ENCODE data around the gene ADGRL3. TPM values are rescaled to one million over a fixed set of nuclear protein-coding genes. Genes with fewer than 3 reads are reported as not detected.

ADGRL3 gene
- total RNA-seq, 1 experiment from 2014 or later = 1.8 TPM

GRCh38 chr4:61275241-61275640 is 75.1 kb downstream of the ADGRL3 start:
- DNase-seq (ENCODE audit: extremely low read depth, low read depth) = no peak

GRCh38 chr4:61276029-61276428 is 75.9 kb downstream of the ADGRL3 start:
- DNase-seq (ENCODE audit: extremely low read depth, low read depth) = no peak

GRCh38 chr4:61277785-61278760 is 77.9 kb downstream of the ADGRL3 start:
- no peak for DNase-seq (ENCODE audit: extremely low read depth, low read depth)

GRCh38 chr4:61292322-61292721 is 92.2 kb downstream of the ADGRL3 start:
- DNase-seq (ENCODE audit: extremely low read depth, low read depth) = no peak

GRCh38 chr4:61293707-61294400 is 93.7 kb downstream of the ADGRL3 start:
- no peak for DNase-seq (ENCODE audit: extremely low read depth, low read depth)

- DNase-seq (ENCODE audit: extremely low read depth, low read depth) = no peak
Observed at GRCh38 chr4:61294936-61295335, 94.8 kb downstream of the ADGRL3 start.

GRCh38 chr4:61296144-61296543 is 96.0 kb downstream of the ADGRL3 start:
- no peak for DNase-seq (ENCODE audit: extremely low read depth, low read depth)

GRCh38 chr4:61298178-61298740 is 98.1 kb downstream of the ADGRL3 start:
- DNase-seq (ENCODE audit: extremely low read depth, low read depth) = no peak

- DNase-seq (ENCODE audit: extremely low read depth, low read depth) = no peak
Observed at GRCh38 chr4:61299316-61299715, 99.2 kb downstream of the ADGRL3 start.

- DNase-seq (ENCODE audit: extremely low read depth, low read depth) = no peak
Observed at GRCh38 chr4:61300266-61300844, 100.2 kb downstream of the ADGRL3 start.

GRCh38 chr4:61301271-61301670 is 101.1 kb downstream of the ADGRL3 start:
- no peak for DNase-seq (ENCODE audit: extremely low read depth, low read depth)

GRCh38 chr4:61308033-61308432 is 107.9 kb downstream of the ADGRL3 start:
- no peak for DNase-seq (ENCODE audit: extremely low read depth, low read depth)

GRCh38 chr4:61309616-61310015 is 109.5 kb downstream of the ADGRL3 start:
- DNase-seq (ENCODE audit: extremely low read depth, low read depth) = no peak

GRCh38 chr4:61312526-61312925 is 112.4 kb downstream of the ADGRL3 start:
- no peak for DNase-seq (ENCODE audit: extremely low read depth, low read depth)

GRCh38 chr4:61318431-61318830 is 118.3 kb downstream of the ADGRL3 start:
- no peak for DNase-seq (ENCODE audit: extremely low read depth, low read depth)

GRCh38 chr4:61319156-61319555 is 119.0 kb downstream of the ADGRL3 start:
- no peak for DNase-seq (ENCODE audit: extremely low read depth, low read depth)

- DNase-seq (ENCODE audit: extremely low read depth, low read depth) = no peak
Observed at GRCh38 chr4:61320154-61320553, 120.0 kb downstream of the ADGRL3 start.

GRCh38 chr4:61320631-61321030 is 120.5 kb downstream of the ADGRL3 start:
- no peak for DNase-seq (ENCODE audit: extremely low read depth, low read depth)

GRCh38 chr4:61332693-61333092 is 132.6 kb downstream of the ADGRL3 start:
- no peak for DNase-seq (ENCODE audit: extremely low read depth, low read depth)

- DNase-seq (ENCODE audit: extremely low read depth, low read depth) = no peak
Observed at GRCh38 chr4:61333490-61333889, 133.4 kb downstream of the ADGRL3 start.

- no peak for DNase-seq (ENCODE audit: extremely low read depth, low read depth)
Observed at GRCh38 chr4:61335241-61335763, 135.2 kb downstream of the ADGRL3 start.
